K562 (cell line): ENCODE data around the gene RUNX1. TPM values are rescaled to one million over a fixed set of nuclear protein-coding genes. Genes with fewer than 3 reads are reported as not detected.

Experiments
- BACH1 ChIP-seq: fragments of 200-800 bp; sonication (Bioruptor generic); IDR thresholded peaks from 2 replicates; pipeline ENCODE4 v1.6.1; 2016; ENCODE audit warnings: missing genetic modification characterization, missing compliant biosample characterization
- EGR1 ChIP-seq: fragments of 450-650 bp; conservative IDR thresholded peaks from 2 replicates; pipeline ENCODE4 v1.6.1; 2017; ENCODE audit warnings: mild to moderate bottlenecking
- HES1 ChIP-seq: fragments of 450-650 bp; IDR thresholded peaks from 2 replicates; pipeline ENCODE4 v1.6.1; 2016; ENCODE audit warnings: low read depth, mild to moderate bottlenecking, moderate library complexity
- KAT8 ChIP-seq: fragments of 450-650 bp; IDR thresholded peaks from 2 replicates; pipeline ENCODE4 v1.6.1; 2016; ENCODE audit warnings: low read depth, mild to moderate bottlenecking
- MBD2 ChIP-seq: sonication (generic); IDR thresholded peaks from 2 replicates; pipeline ENCODE4 v1.6.1; 2016; ENCODE audit warnings: low read depth, borderline replicate concordance
- MCM5 ChIP-seq: fragments of 450-650 bp; IDR thresholded peaks from 2 replicates; pipeline ENCODE4 v1.6.1; 2016; ENCODE audit warnings: low read depth
- MXI1 ChIP-seq: IDR thresholded peaks from 2 replicates; pipeline ENCODE4 v1.6.1; 2011; ENCODE audit warnings: low read depth, mild to moderate bottlenecking, improper control_type of control experiment, low read length
- NEUROD1 ChIP-seq: fragments of 150-350 bp; IDR thresholded peaks from 2 replicates; pipeline ENCODE4 v1.6.1; 2014; ENCODE audit warnings: borderline replicate concordance, low read length, low read depth; ENCODE audit not compliant: partially characterized antibody
- POLR2AphosphoS5 ChIP-seq: IDR thresholded peaks from 2 replicates; pipeline ENCODE4 v1.6.1; 2011; ENCODE audit warnings: mild to moderate bottlenecking, low read depth, low read length, moderate library complexity; ENCODE audit not compliant: control insufficient read depth, insufficient read depth
- RERE ChIP-seq: sonication (generic); formaldehyde crosslinking; IDR thresholded peaks from 2 replicates; pipeline ENCODE4 v1.8.0; 2023; ENCODE audit warnings: missing genetic modification reagents, mild to moderate bottlenecking, borderline replicate concordance
- SREBF1 ChIP-seq: fragments of 150-350 bp; IDR thresholded peaks from 2 replicates; pipeline ENCODE4 v1.6.1; 2014; ENCODE audit warnings: antibody characterized with exemption, low read depth, low read length, borderline replicate concordance
- TBL1XR1 ChIP-seq, 2 experiments: IDR thresholded peaks; 2 replicates each; pipeline ENCODE4 v1.6.1; 2012; ENCODE audit warnings: improper control_type of control experiment in 2 of 2, low read length in 2 of 2, mild to moderate bottlenecking in 1 of 2
- TCF7 ChIP-seq: sonication (generic); IDR thresholded peaks from 2 replicates; pipeline ENCODE4 v1.6.1; 2016; ENCODE audit warnings: antibody characterized with exemption, borderline replicate concordance
- TEAD1 ChIP-seq, 2 experiments: fragments of 450-650 bp in 1 of 2; sonication (generic) in 1 of 2; formaldehyde crosslinking; IDR thresholded peaks; 2 replicates each; pipeline versions ENCODE4 v1.4.0 to v1.8.0; 2020 to 2022; ENCODE audit warnings: mild to moderate bottlenecking in 2 of 2, missing genetic modification reagents in 1 of 2
- ZFPM2 ChIP-seq: fragments of 250-450 bp; sonication (Bioruptor Pico); IDR thresholded peaks from 2 replicates; pipeline ENCODE4 v1.5.1; 2022; ENCODE audit warnings: mild to moderate bottlenecking
- ZNF280A ChIP-seq: fragments of 450-650 bp; IDR thresholded peaks from 2 replicates; pipeline ENCODE4 v1.6.1; 2018; ENCODE audit warnings: mild to moderate bottlenecking, low read depth; ENCODE audit not compliant: partially characterized antibody
- ZNF668 ChIP-seq: fragments of 250-450 bp; sonication (Bioruptor Pico); IDR thresholded peaks from 2 replicates; pipeline ENCODE4 v1.8.0; 2022; ENCODE audit warnings: mild to moderate bottlenecking, inconsistent platforms
- polyA plus RNA-seq, 8 experiments: library from polyadenylated mRNA; depleted of rRNA in 4 of 8; stranded (reverse) in 5 of 8; unstranded in 3 of 8; fragments of >200 nt; fragmentation: Nextera tagmentation in 2 of 8; fragmentation: Illumina TruSeq in 1 of 8; extraction: Ambion mirVana in 2 of 8; extraction: Trizol in 1 of 8; gene quantifications; 2 replicates each; pipeline versions ENCODE4 v1.2.1 to v1.2.3, GENCODE V29; 2011 to 2014; ENCODE audit warnings: inconsistent platforms in 1 of 8, missing spikeins in 1 of 8
- total RNA-seq, 7 experiments: library from RNA; depleted of rRNA in 6 of 7; stranded (reverse); fragments of >200 nt in 6 of 7; fragmentation: Illumina TruSeq in 2 of 7; extraction: Trizol in 2 of 7; gene quantifications; 2 replicates each; pipeline versions ENCODE4 v1.2.1 to v1.2.3, GENCODE V29; 2011 to 2021; ENCODE audit warnings: low replicate concordance in 1 of 7

Gene RUNX1
- total and polyA plus RNA-seq, 9 of the 15 experiments (the other 6 are each of a cell fraction or from before 2014, with no cell fraction given): 2.2 to 68.6 (median 17.8) TPM

GRCh38 chr21:34996304-34997101, 52.6 kb downstream of the RUNX1 start (continued):
- TF ChIP-seq TCF7 (no peak), ZNF280A (no peak), SREBF1 (no peak), MBD2 (no peak), NEUROD1 (peak; percentile 20), POLR2AphosphoS5 (peak; percentile 36; the same call in 1 of the 2 replicates), RERE (CRISPR knock-in tag) (no peak), TEAD1 (CRISPR knock-in tag; IDR thresholded peaks at IDR 0.05) (no peak), TBL1XR1 (IDR thresholded peaks at IDR 0.05; ENCODE audit: low read length in 2 of 2) (no peak), HES1 (no peak), BACH1 (no peak), EGR1 (peak; percentile 75), ZFPM2 (no peak), KAT8 (no peak), MXI1 (no peak), ZNF668 (CRISPR knock-in tag) (peak; percentile 15; the same call in 1 of the 2 replicates), MCM5 (no peak)
